GM12874 (cell line): Measurements from ENCODE around the gene CST3.

Experiments used
- TF ChIP-seq, protein P1 (sequence below): IDR thresholded peaks from 2 replicates; pipeline ENCODE4 v1.5.1; 2011; ENCODE audit warnings: low read depth, mild to moderate bottlenecking, control low read depth, low read length, moderate library complexity; ENCODE audit not compliant: insufficient read depth

CST3 gene

GRCh38 chr20:23658989-23659609, 21.3 kb upstream of the CST3 start:
- TF ChIP-seq, protein P1, sequence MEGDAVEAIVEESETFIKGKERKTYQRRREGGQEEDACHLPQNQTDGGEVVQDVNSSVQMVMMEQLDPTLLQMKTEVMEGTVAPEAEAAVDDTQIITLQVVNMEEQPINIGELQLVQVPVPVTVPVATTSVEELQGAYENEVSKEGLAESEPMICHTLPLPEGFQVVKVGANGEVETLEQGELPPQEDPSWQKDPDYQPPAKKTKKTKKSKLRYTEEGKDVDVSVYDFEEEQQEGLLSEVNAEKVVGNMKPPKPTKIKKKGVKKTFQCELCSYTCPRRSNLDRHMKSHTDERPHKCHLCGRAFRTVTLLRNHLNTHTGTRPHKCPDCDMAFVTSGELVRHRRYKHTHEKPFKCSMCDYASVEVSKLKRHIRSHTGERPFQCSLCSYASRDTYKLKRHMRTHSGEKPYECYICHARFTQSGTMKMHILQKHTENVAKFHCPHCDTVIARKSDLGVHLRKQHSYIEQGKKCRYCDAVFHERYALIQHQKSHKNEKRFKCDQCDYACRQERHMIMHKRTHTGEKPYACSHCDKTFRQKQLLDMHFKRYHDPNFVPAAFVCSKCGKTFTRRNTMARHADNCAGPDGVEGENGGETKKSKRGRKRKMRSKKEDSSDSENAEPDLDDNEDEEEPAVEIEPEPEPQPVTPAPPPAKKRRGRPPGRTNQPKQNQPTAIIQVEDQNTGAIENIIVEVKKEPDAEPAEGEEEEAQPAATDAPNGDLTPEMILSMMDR: no peak

DNA sequence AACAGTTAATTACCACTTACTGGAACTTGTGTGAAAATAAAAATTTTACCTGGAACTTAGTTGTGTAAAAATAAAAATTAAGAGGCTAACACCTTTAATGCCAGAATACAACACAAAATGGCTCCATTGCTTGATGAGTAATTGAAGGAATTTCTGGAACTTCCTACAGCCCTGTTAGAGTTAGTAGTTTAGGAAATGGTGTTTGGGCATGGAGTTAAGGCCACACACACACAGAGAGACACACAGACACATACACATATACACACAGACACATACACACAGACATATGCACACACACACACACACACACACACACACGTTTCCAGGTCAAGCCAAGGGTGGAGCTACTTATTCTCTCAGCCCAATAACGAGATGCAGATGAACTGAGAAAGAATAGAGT, 20.6 kb upstream of the CST3 start:
- TF ChIP-seq, protein P1: no peak

- TF ChIP-seq, protein P1: no peak
Measured at GRCh38 chr20:23657202-23657601, 19.4 kb upstream of the CST3 start.

- TF ChIP-seq, protein P1: no peak
Measured at GRCh38 chr20:23656372-23656771, 18.6 kb upstream of the CST3 start.

DNA sequence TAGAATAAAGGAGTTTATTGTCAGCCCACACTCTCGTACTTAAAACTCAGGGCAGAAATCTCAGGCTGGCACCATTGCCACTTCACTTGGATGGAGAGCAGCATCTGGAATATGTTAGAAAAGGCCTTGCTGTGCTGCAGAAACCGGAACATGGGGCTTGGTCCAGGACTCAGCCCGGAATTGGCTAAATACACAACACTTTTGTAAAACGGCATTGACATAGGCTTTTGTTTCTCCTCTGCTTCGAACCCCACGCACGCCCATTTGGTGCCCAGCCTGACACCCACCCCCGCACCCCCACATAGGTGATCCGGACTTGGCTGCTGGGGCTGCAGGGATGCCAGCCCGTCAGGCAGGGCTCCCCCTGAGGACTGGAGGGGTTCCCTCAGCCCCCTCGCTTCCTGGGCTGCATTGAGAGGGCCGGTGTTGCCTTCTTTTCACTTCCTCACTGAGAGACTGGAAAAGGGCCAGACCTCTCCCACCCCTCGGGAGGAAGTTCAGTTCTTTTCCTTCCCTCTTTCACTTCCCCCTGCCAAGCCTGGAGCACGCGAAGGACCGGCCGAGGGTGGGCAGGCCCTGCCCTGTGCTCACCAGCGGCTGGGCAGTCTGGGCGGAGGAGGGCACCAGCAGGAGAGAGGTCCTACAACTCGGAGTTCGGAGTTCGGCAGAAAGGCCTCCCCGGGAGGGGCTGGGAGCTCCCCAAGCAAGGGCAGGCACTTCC, 17.9 kb upstream of the CST3 start:
- TF ChIP-seq, protein P1: no peak

- TF ChIP-seq, protein P1: no peak
Measured at GRCh38 chr20:23654717-23655116, 17.0 kb upstream of the CST3 start.

- TF ChIP-seq, protein P1: no peak
Measured at GRCh38 chr20:23654000-23654399, 16.2 kb upstream of the CST3 start.
